ENCODE results near the gene ALDH4A1. TPM values are rescaled to one million over a fixed set of nuclear protein-coding genes. Genes with fewer than 3 reads are reported as not detected.
A peak's percentile ranks its signal among the peaks of the same experiment; 100 is the strongest.

ALDH4A1 gene
- total RNA-seq, 1 donor from 2014 or later: 30.0 TPM

DNA sequence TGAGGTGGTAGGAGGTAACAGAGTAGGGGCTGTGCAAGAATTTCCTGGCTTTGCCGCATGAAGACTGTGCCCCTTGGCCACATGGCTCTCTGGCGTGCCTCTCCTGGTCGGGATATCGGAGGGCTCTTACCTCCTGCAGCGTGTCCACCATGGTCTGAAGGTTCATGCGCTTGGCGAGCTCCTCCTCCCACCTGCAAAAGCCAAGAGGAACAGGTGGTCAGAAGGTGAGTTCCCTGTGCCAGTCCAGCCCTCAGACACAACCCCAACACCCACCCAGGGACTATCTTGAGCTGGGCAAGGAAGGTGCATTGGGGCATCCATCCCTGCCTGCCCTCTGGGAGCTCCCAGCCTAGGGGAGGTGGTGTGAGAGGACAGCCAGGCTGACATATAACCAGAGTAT, 18.6 kb upstream of the ALDH4A1 start:
- DNase-seq (ENCODE audit: low spot score, unreplicated experiment): no peak
- H3K4me3 Mint-ChIP-seq (ENCODE audit: low read depth): no peak overlapping the region
- H3K4me1 Mint-ChIP-seq (ENCODE audit: low read depth): peaks cover 20% of the 10 kb centered on the region
- H3K36me3 Mint-ChIP-seq (ENCODE audit: insufficient read depth): peaks cover 4% of the 10 kb centered on the region
- TF ChIP-seq, protein P1, sequence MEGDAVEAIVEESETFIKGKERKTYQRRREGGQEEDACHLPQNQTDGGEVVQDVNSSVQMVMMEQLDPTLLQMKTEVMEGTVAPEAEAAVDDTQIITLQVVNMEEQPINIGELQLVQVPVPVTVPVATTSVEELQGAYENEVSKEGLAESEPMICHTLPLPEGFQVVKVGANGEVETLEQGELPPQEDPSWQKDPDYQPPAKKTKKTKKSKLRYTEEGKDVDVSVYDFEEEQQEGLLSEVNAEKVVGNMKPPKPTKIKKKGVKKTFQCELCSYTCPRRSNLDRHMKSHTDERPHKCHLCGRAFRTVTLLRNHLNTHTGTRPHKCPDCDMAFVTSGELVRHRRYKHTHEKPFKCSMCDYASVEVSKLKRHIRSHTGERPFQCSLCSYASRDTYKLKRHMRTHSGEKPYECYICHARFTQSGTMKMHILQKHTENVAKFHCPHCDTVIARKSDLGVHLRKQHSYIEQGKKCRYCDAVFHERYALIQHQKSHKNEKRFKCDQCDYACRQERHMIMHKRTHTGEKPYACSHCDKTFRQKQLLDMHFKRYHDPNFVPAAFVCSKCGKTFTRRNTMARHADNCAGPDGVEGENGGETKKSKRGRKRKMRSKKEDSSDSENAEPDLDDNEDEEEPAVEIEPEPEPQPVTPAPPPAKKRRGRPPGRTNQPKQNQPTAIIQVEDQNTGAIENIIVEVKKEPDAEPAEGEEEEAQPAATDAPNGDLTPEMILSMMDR (IDR thresholded peaks at IDR 0.05; ENCODE audit: unreplicated experiment): no peak
- H3K27me3 Mint-ChIP-seq: no peaks in the 10 kb centered on the region
- no peaks in the 10 kb centered on the region for H3K9me3 Mint-ChIP-seq (ENCODE audit: low read depth)
- H3K27ac Mint-ChIP-seq: no peak overlapping the region

DNA sequence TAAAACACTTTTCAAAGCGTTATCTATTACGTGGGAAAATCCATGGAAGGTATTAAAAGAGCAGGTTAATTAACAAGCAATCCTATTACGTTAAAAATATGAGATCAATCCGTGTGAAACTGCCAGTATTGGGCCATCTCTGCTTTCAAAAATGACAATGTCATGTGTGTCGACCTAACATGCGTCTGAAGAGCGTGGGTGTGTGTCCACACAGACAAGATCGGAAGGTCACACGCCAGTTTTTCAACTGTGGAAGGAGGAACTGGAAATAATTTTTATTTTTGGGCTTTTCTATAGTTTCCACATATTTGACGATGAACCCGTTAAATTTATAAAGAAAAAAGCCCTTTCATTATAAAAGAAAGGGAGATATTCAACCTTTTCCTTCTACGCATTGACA, 17.6 kb upstream of the ALDH4A1 start:
- TF ChIP-seq, protein P1 (IDR thresholded peaks at IDR 0.05; ENCODE audit: unreplicated experiment): no peak
- Mint-ChIP-seq H3K4me3 (ENCODE audit: low read depth) (no peak overlapping the region), H3K9me3 (ENCODE audit: low read depth) (no peaks in the 10 kb centered on the region), H3K27ac (no peak overlapping the region), H3K4me1 (ENCODE audit: low read depth) (peaks cover 18% of the 10 kb centered on the region), H3K36me3 (ENCODE audit: insufficient read depth) (peaks cover 3% of the 10 kb centered on the region), H3K27me3 (no peaks in the 10 kb centered on the region)
- DNase-seq (ENCODE audit: low spot score, unreplicated experiment): no peak

DNA sequence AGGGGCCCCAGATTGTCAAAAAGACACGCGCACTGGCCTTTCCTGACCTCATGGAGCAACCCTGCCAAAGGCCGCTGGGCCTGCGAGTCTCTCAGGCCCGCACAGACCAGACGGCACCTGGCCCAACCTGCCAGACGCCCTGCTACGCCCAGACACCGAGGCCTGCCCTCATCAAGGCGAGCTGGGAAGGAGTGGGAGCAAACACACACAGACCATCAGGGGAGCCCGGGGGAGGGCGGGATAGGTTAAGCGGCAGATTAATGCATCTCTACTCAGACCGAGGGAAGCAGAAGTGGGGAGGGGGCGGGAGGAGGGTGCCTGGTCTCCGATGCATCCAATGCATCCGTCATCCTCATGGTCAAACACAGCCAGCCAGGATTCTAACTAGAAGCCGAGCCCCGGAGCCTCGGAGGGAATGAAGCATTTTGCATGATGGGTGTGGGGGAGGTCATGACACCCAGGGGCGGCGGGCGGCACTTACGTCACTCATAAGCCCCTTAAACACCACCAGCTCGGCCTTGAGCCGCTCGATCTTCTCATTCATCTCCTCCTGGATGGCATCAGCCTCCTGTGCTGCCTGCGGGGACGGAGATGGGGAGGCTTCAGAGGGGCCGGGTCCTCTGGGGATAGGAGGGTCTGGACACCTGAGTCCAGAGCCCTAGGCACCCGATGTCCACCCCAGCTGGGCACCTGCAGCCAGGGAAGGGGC, 17.0 kb upstream of the ALDH4A1 start:
- Mint-ChIP-seq H3K4me3 (ENCODE audit: low read depth) (no peak overlapping the region), H3K36me3 (ENCODE audit: insufficient read depth) (peaks cover 3% of the 10 kb centered on the region), H3K27ac (no peak overlapping the region), H3K27me3 (no peaks in the 10 kb centered on the region), H3K9me3 (ENCODE audit: low read depth) (no peaks in the 10 kb centered on the region), H3K4me1 (ENCODE audit: low read depth) (peaks cover 17% of the 10 kb centered on the region)
- TF ChIP-seq, protein P1 (IDR thresholded peaks at IDR 0.05; ENCODE audit: unreplicated experiment): no peak
- DNase-seq (ENCODE audit: low spot score, unreplicated experiment): no peak

DNA sequence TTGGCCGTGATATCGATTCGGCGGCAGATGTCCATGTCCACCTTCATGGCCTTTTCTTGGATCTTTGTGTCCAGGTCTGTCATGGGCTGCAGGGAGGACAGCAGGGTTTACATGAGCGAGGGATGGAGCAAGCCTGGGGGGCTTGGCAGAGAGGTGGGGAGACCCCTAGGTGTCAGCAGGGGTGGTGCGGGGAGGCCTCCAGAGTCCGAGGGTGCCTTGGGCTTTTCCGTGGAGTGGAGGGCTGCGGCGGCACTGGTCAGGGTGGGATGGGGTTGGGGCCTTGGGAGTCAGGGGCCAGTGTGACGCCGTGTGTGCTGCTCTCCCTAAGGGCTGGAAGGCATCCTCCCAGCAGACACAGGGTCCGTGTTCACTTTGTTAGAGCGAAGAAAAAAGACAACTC, 16.1 kb upstream of the ALDH4A1 start:
- peaks cover 3% of the 10 kb centered on the region for H3K36me3 Mint-ChIP-seq (ENCODE audit: insufficient read depth)
- no peak for DNase-seq (ENCODE audit: low spot score, unreplicated experiment)
- H3K27ac Mint-ChIP-seq: no peak overlapping the region
- no peaks in the 10 kb centered on the region for H3K27me3 Mint-ChIP-seq
- H3K4me3 Mint-ChIP-seq (ENCODE audit: low read depth): no peak overlapping the region
- no peaks in the 10 kb centered on the region for H3K9me3 Mint-ChIP-seq (ENCODE audit: low read depth)
- TF ChIP-seq, protein P1 (IDR thresholded peaks at IDR 0.05; ENCODE audit: unreplicated experiment): no peak
- peaks cover 14% of the 10 kb centered on the region for H3K4me1 Mint-ChIP-seq (ENCODE audit: low read depth)

DNA sequence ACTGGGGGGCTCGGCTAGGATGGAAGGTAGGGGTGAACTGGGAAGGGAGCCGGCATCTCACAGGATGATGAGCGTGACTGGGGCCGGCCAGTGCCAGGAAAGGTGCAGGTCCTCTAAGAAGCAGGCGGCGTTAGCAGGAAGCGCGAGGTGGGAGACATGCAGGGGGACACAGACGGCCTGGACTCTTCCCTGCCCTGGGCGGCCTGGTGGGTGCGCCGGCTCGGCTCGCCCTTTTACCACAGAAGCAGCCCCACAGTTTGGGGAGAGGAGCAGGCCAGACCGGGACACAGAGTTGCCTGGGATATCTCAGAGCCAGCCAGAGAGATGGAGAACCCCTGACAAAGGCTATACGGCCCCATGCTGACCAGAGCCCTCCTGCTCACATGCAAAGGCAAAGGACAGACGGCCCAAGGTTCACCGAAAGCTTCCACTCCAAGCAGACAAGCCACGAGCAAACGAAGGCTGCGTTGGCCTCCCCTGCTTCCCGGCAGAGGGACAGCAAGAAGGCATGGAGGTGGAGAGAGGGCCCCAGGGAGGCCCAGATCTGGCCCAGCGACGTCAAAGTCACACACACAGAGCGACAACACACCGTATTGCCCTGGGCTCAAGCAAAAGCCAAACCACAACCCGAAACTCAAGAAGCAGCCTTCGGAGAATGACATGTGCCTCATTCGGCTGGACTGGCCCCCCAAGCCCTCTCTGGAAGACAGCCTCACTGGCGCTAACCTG, 14.9 kb upstream of the ALDH4A1 start:
- DNase-seq (ENCODE audit: low spot score, unreplicated experiment): no peak
- H3K36me3 Mint-ChIP-seq (ENCODE audit: insufficient read depth): peaks cover 4% of the 10 kb centered on the region
- H3K27ac Mint-ChIP-seq: peak overlapping the region; percentile 52
- TF ChIP-seq, protein P1 (IDR thresholded peaks at IDR 0.05; ENCODE audit: unreplicated experiment): no peak
- no peaks in the 10 kb centered on the region for H3K27me3 Mint-ChIP-seq
- H3K9me3 Mint-ChIP-seq (ENCODE audit: low read depth): no peaks in the 10 kb centered on the region
- no peak overlapping the region for H3K4me3 Mint-ChIP-seq (ENCODE audit: low read depth)
- H3K4me1 Mint-ChIP-seq (ENCODE audit: low read depth): peaks cover 3% of the 10 kb centered on the region
